CD14-positive monocyte (primary cell): Measurements from ENCODE around the gene FBXW7. TPM values are rescaled to one million over a fixed set of nuclear protein-coding genes. Genes with fewer than 3 reads are reported as not detected.

Experiments used
- DNase-seq, 3 donors: peaks; one replicate each; pipeline ENCODE4 v3.0.0-alpha.2; 2011 to 2022
- H2AFZ ChIP-seq: 2 replicates; pipeline ENCODE4 v1.6.0; 2012; ENCODE audit warnings: mild to moderate bottlenecking, low read depth, low read length, inconsistent platforms; ENCODE audit not compliant: insufficient read depth, poor library complexity, severe bottlenecking
- H3K27ac ChIP-seq, 2 donors: 1 replicate in 1 of 2; 2 replicates in 1 of 2; pipeline ENCODE4 v1.5.1; 2012 to 2013; ENCODE audit warnings: low read length in 2 of 2, control low read depth in 1 of 2, inconsistent platforms in 1 of 2, low read depth in 1 of 2, mild to moderate bottlenecking in 1 of 2
- H3K27me3 ChIP-seq, 2 donors: one replicate each; pipeline versions ENCODE4 v1.6.0 to v1.6.1; 2011 to 2013; ENCODE audit warnings: low read length in 2 of 2; ENCODE audit not compliant: control insufficient read depth in 2 of 2, insufficient read depth in 2 of 2
- H3K36me3 ChIP-seq, 2 donors: replicated peaks in 1 of 2; 1 replicate in 1 of 2; 2 replicates in 1 of 2; pipeline versions ENCODE4 v1.5.1 to v1.6.1; 2012 to 2013; ENCODE audit warnings: low read length in 2 of 2, control low read depth in 1 of 2, inconsistent platforms in 1 of 2, mild to moderate bottlenecking in 1 of 2; ENCODE audit not compliant: insufficient read depth in 2 of 2, control insufficient read depth in 1 of 2
- H3K4me1 ChIP-seq, 2 donors: 1 replicate in 1 of 2; 2 replicates in 1 of 2; pipeline versions ENCODE4 v1.5.1 to v1.6.1; 2012 to 2013; ENCODE audit warnings: low read length in 2 of 2, control low read depth in 1 of 2, inconsistent platforms in 1 of 2, mild to moderate bottlenecking in 1 of 2, moderate library complexity in 1 of 2; ENCODE audit not compliant: insufficient read depth in 2 of 2, control insufficient read depth in 1 of 2
- H3K4me2 ChIP-seq: replicated peaks from 2 replicates; pipeline ENCODE3; 2012; ENCODE audit warnings: low read length, moderate library complexity, mild to moderate bottlenecking; ENCODE audit not compliant: poor library complexity, severe bottlenecking; ENCODE audit errors: extremely low read depth
- H3K4me3 ChIP-seq, 3 experiments: fragments of 200-600 bp in 1 of 3; sonication (generic) in 1 of 3; replicated peaks in 1 of 3; 1 replicate in 2 of 3; 2 replicates in 1 of 3; pipeline ENCODE4 v1.5.1; 2011 to 2013; ENCODE audit warnings: low read length in 3 of 3, mild to moderate bottlenecking in 3 of 3, control low read depth in 2 of 3, low read depth in 2 of 3, inconsistent platforms in 1 of 3, moderate library complexity in 1 of 3
- H3K79me2 ChIP-seq: 2 replicates; pipeline ENCODE4 v1.6.0; 2012; ENCODE audit warnings: mild to moderate bottlenecking, control low read depth, inconsistent platforms, low read length, moderate library complexity; ENCODE audit not compliant: insufficient read depth
- H3K9ac ChIP-seq: 2 replicates; pipeline ENCODE4 v1.6.0; 2017; ENCODE audit warnings: low read length, mild to moderate bottlenecking; ENCODE audit not compliant: insufficient read depth, poor library complexity, severe bottlenecking
- H3K9me3 ChIP-seq, 2 donors: replicated peaks in 1 of 2; 1 replicate in 1 of 2; 2 replicates in 1 of 2; pipeline versions ENCODE4 v1.5.1 to v1.6.1; 2012 to 2013; ENCODE audit warnings: low read length in 2 of 2, control low read depth in 1 of 2; ENCODE audit not compliant: control insufficient read depth in 1 of 2, insufficient read depth in 1 of 2
- H4K20me1 ChIP-seq: 2 replicates; pipeline ENCODE4 v1.6.0; 2012; ENCODE audit warnings: mild to moderate bottlenecking, low read length, control low read depth, moderate library complexity; ENCODE audit not compliant: insufficient read depth
- H3K27ac Mint-ChIP-seq, 7 donors: one replicate each; pipeline ENCODE4 v1.8.0; 2020; ENCODE audit warnings: mild to moderate bottlenecking in 7 of 7, mixed read lengths in 7 of 7, moderate library complexity in 6 of 7, inconsistent platforms in 2 of 7
- H3K27me3 Mint-ChIP-seq, 3 donors: one replicate each; pipeline ENCODE4 v1.8.0; 2021 to 2022; ENCODE audit warnings: low read depth in 3 of 3, mild to moderate bottlenecking in 3 of 3, mixed read lengths in 3 of 3, moderate library complexity in 3 of 3, inconsistent platforms in 1 of 3
- H3K36me3 Mint-ChIP-seq, 2 donors: one replicate each; pipeline ENCODE4 v1.8.0; 2020; ENCODE audit warnings: mixed read lengths in 2 of 2, inconsistent platforms in 1 of 2, mild to moderate bottlenecking in 1 of 2
- H3K4me1 Mint-ChIP-seq: one replicate; pipeline ENCODE4 v1.8.0; 2020; ENCODE audit warnings: mild to moderate bottlenecking, mixed read lengths
- H3K4me3 Mint-ChIP-seq, 2 donors: one replicate each; pipeline ENCODE4 v1.8.0; 2020; ENCODE audit warnings: mild to moderate bottlenecking in 2 of 2, mixed read lengths in 2 of 2, moderate library complexity in 1 of 2
- H3K9me3 Mint-ChIP-seq, 7 donors: one replicate each; pipeline ENCODE4 v1.8.0; 2020 to 2022; ENCODE audit warnings: mixed read lengths in 7 of 7, mild to moderate bottlenecking in 6 of 7, moderate library complexity in 6 of 7, inconsistent platforms in 2 of 7
- CTCF ChIP-seq: fragments of 200-600 bp; IDR thresholded peaks from one replicate; pipeline ENCODE4 v1.8.0; 2022; ENCODE audit warnings: antibody characterized with exemption, mild to moderate bottlenecking
- WGBS: methylation state at CpG from one replicate; pipeline ENCODE4 v1.1.5; 2013; ENCODE audit warnings: missing lambda C conversion rate; ENCODE audit not compliant: insufficient coverage; 5-methylcytosine and 5-hydroxymethylcytosine counted together
- intact Hi-C, 2 donors: fragments of 100-400 bp; cut with micrococcal nuclease; formaldehyde crosslinking; loops; one replicate each; pipeline versions ENCODE4 v1.15.0 to v1.15.1; 2023
- polyA plus RNA-seq, 3 donors: library from polyadenylated mRNA; depleted of rRNA in 1 of 3; unstranded in 2 of 3; stranded (reverse) in 1 of 3; fragments of 300-500 nt in 2 of 3; fragments of >200 nt in 1 of 3; fragmentation: Illumina TruSeq in 2 of 3; gene quantifications; 1 replicate in 2 of 3; 2 replicates in 1 of 3; pipeline ENCODE4 v1.2.3, GENCODE V29; 2012 to 2021

The FBXW7 gene
- polyA plus RNA-seq, 3 donors, result 25.1 to 44.9 (median 35.6) TPM

- H3K27me3 ChIP-seq, result no peaks in the 10 kb centered on the region
- Mint-ChIP-seq H3K9me3 (peaks cover 0 to 2% (median 0%) of the 10 kb centered on the region in 7 donors), H3K27me3 (peaks cover 0 to 4% (median 2%) of the 10 kb centered on the region in 3 donors), H3K27ac (no peak overlapping the region), H3K4me1 (peaks cover 25% of the 10 kb centered on the region), H3K36me3 (no peaks in the 10 kb centered on the region), H3K4me3 (peak overlapping the region in 1 of 2 donors; percentile 19)
- no peak for TF ChIP-seq CTCF
- no CpG with 5 or more reads among the region's 2 CpGs for WGBS
- no peak overlapping the region for H2AFZ ChIP-seq
- H3K9ac ChIP-seq, result no peak overlapping the region
- peaks cover 24 to 28% of the 10 kb centered on the region in 2 donors for H3K4me1 ChIP-seq
- H3K9me3 ChIP-seq, result no peaks in the 10 kb centered on the region
- no peak overlapping the region for H3K4me3 ChIP-seq
- H4K20me1 ChIP-seq, result no peaks in the 10 kb centered on the region
- intact Hi-C loops, result no loop called here
- H3K36me3 ChIP-seq, result no peaks in the 10 kb centered on the region
- no peak for DNase-seq
- H3K79me2 ChIP-seq, result no peaks in the 10 kb centered on the region
- H3K4me2 ChIP-seq, result no peak overlapping the region
- H3K27ac ChIP-seq, result no peak overlapping the region
Observed at GRCh38 chr4:152573861-152574260, 38.0 kb upstream of the FBXW7 start.

- peaks cover 0 to 4% (median 2%) of the 10 kb centered on the region in 3 donors for H3K27me3 Mint-ChIP-seq
- no CpG with 5 or more reads among the region's 9 CpGs for WGBS
Observed at GRCh38 chr4:152572417-152573086, 36.7 kb upstream of the FBXW7 start.

More at GRCh38 chr4:152572417-152573086, 36.7 kb upstream of the FBXW7 start:
- H3K79me2 ChIP-seq, result no peaks in the 10 kb centered on the region
- TF ChIP-seq CTCF, result no peak
- no peaks in the 10 kb centered on the region for H4K20me1 ChIP-seq
- H3K36me3 ChIP-seq, result no peaks in the 10 kb centered on the region
- H3K36me3 Mint-ChIP-seq, result no peaks in the 10 kb centered on the region
- no peak overlapping the region for H3K4me3 ChIP-seq
- peak overlapping the region in 1 of 2 donors; percentile 31 for H3K4me3 Mint-ChIP-seq
- no peaks in the 10 kb centered on the region for H3K9me3 ChIP-seq
- H3K27ac Mint-ChIP-seq, result peak overlapping the region in 3 of 7 donors; percentile 10 to 56 (median 20)
- intact Hi-C loops, result no loop called here
- DNase-seq, result peak; percentile 38 to 76 (median 61)
- H3K4me1 Mint-ChIP-seq, result peaks cover 13% of the 10 kb centered on the region
- H2AFZ ChIP-seq, result no peak overlapping the region
- no peaks in the 10 kb centered on the region for H3K27me3 ChIP-seq
- H3K9ac ChIP-seq, result no peak overlapping the region
- H3K4me1 ChIP-seq, result peaks cover 15 to 17% of the 10 kb centered on the region in 2 donors
- H3K27ac ChIP-seq, result no peak overlapping the region
- no peak overlapping the region for H3K4me2 ChIP-seq
- peaks cover 0 to 2% (median 0%) of the 10 kb centered on the region in 7 donors for H3K9me3 Mint-ChIP-seq
